H1 (cell line): ENCODE measurements around the gene FAM131C. TPM values are rescaled to one million over a fixed set of nuclear protein-coding genes. Genes with fewer than 3 reads are reported as not detected.

Source experiments
- ATF2 ChIP-seq: IDR thresholded peaks from 2 replicates; pipeline ENCODE4 v1.6.1; 2012; ENCODE audit warnings: low read length, inconsistent platforms
- E2F6 ChIP-seq: IDR thresholded peaks from 2 replicates; pipeline ENCODE4 v1.6.1; 2012; ENCODE audit warnings: inconsistent platforms
- polyA plus RNA-seq, 7 experiments: library from polyadenylated mRNA; depleted of rRNA in 3 of 7; stranded (reverse) in 5 of 7; unstranded in 2 of 7; fragments of >200 nt in 5 of 7; fragments of 200-250 nt in 2 of 7; gene quantifications; 1 replicate in 5 of 7; 2 replicates in 1 of 7; 4 replicates in 1 of 7; pipeline versions ENCODE4 v1.2.1 to v1.2.3, GENCODE V29; 2011 to 2013; ENCODE audit warnings: missing spikeins in 2 of 7, mixed read lengths in 2 of 7
- total RNA-seq: library from RNA; stranded (reverse); fragmentation: NEBNext Ultra II Directional; extraction: Animal tissue kit (Norgen Biotek cat#: 25700); gene quantifications from 2 replicates; pipeline ENCODE4 v1.2.1, GENCODE V29; 2021

Gene FAM131C
- total and polyA plus RNA-seq, 2 of the 8 experiments (the other 6 are each of a cell fraction or from before 2014, with no cell fraction given) = 0.73 to 0.78 TPM

- no peak for TF ChIP-seq ATF2
- TF ChIP-seq E2F6 = peak; percentile 39; the same call in 1 of the 2 replicates
These were observed 601 bp downstream of the FAM131C start (continued) for GRCh38 chr1:16072616-16073484.
